ENCODE data around the gene EFCAB12. TPM values are rescaled to one million over a fixed set of nuclear protein-coding genes. Genes with fewer than 3 reads are reported as not detected.

EFCAB12 gene
- total RNA-seq: 0.40 TPM

- DNase-seq (ENCODE audit: low spot score) (peak; percentile 98), ATAC-seq (peak; percentile 94)
Measured at GRCh38 chr3:129428376-129429079, at the start of gene EFCAB12. EFCAB12 (minus strand) TSS chr3:129428636; CDS start chr3:129428488, 148 bp downstream.

GRCh38 chr3:129476586-129476985, 48.1 kb upstream of the EFCAB12 start:
- DNase-seq (ENCODE audit: low spot score): no peak
- no peak for ATAC-seq

GRCh38 chr3:129475863-129476262, 47.4 kb upstream of the EFCAB12 start:
- ATAC-seq (no peak), DNase-seq (ENCODE audit: low spot score) (no peak)

GRCh38 chr3:129474984-129475804, 46.8 kb upstream of the EFCAB12 start:
- ATAC-seq (no peak), DNase-seq (ENCODE audit: low spot score) (no peak)

- DNase-seq (ENCODE audit: low spot score) (no peak), ATAC-seq (peak; percentile 12)
Measured at GRCh38 chr3:129473769-129474152, 45.3 kb upstream of the EFCAB12 start.

GRCh38 chr3:129473067-129473768, 44.8 kb upstream of the EFCAB12 start:
- DNase-seq (ENCODE audit: low spot score): no peak

GRCh38 chr3:129470861-129471260, 42.4 kb upstream of the EFCAB12 start:
- no peak for DNase-seq (ENCODE audit: low spot score)
- ATAC-seq: no peak

More at GRCh38 chr3:129473067-129473768, 44.8 kb upstream of the EFCAB12 start:
- peak; percentile 80 for ATAC-seq

- DNase-seq (ENCODE audit: low spot score): no peak
- ATAC-seq: peak; percentile 37
Measured at GRCh38 chr3:129469026-129469425, 40.6 kb upstream of the EFCAB12 start.

- DNase-seq (ENCODE audit: low spot score) (peak; percentile 77), ATAC-seq (peak; percentile 90)
Measured at GRCh38 chr3:129467932-129468331, 39.5 kb upstream of the EFCAB12 start.

GRCh38 chr3:129463716-129464115, 35.3 kb upstream of the EFCAB12 start:
- DNase-seq (ENCODE audit: low spot score): no peak
- ATAC-seq: no peak

GRCh38 chr3:129463094-129463493, 34.7 kb upstream of the EFCAB12 start:
- no peak for DNase-seq (ENCODE audit: low spot score)

GRCh38 chr3:129462361-129462968, 34.0 kb upstream of the EFCAB12 start:
- DNase-seq (ENCODE audit: low spot score) (no peak), ATAC-seq (peak; percentile 70)

More at GRCh38 chr3:129463094-129463493, 34.7 kb upstream of the EFCAB12 start:
- ATAC-seq: no peak

GRCh38 chr3:129461461-129462146, 33.2 kb upstream of the EFCAB12 start:
- no peak for DNase-seq (ENCODE audit: low spot score)
- ATAC-seq: peak; percentile 42

GRCh38 chr3:129461022-129461421, 32.6 kb upstream of the EFCAB12 start:
- DNase-seq (ENCODE audit: low spot score) (no peak), ATAC-seq (no peak)

GRCh38 chr3:129460572-129460971, 32.1 kb upstream of the EFCAB12 start:
- DNase-seq (ENCODE audit: low spot score): no peak
- ATAC-seq: no peak

- DNase-seq (ENCODE audit: low spot score) (no peak), ATAC-seq (no peak)
Measured at GRCh38 chr3:129460155-129460554, 31.7 kb upstream of the EFCAB12 start.

GRCh38 chr3:129453732-129454131, 25.3 kb upstream of the EFCAB12 start:
- ATAC-seq (no peak), DNase-seq (ENCODE audit: low spot score) (no peak)

- ATAC-seq (no peak), DNase-seq (ENCODE audit: low spot score) (no peak)
Measured at GRCh38 chr3:129449279-129450115, 21.1 kb upstream of the EFCAB12 start.

GRCh38 chr3:129448186-129448895, 19.9 kb upstream of the EFCAB12 start:
- ATAC-seq (peak; percentile 84), DNase-seq (ENCODE audit: low spot score) (no peak)
